HepG2 (cell line): ENCODE data around the gene STUB1. TPM values are rescaled to one million over a fixed set of nuclear protein-coding genes. Genes with fewer than 3 reads are reported as not detected.
A peak's percentile ranks its signal among the peaks of the same experiment; 100 is the strongest.

ENCODE experiments used
- ARID3A ChIP-seq: IDR thresholded peaks from 2 replicates; pipeline ENCODE4 v1.6.1; 2012; ENCODE audit warnings: low read depth, low read length, improper control_type of control experiment
- ATF6 ChIP-seq: sonication (generic); formaldehyde crosslinking; conservative IDR thresholded peaks from 2 replicates; pipeline ENCODE4 v1.4.0; 2020; ENCODE audit warnings: missing genetic modification reagents
- E2F5 ChIP-seq: sonication (generic); formaldehyde crosslinking; conservative IDR thresholded peaks from 2 replicates; pipeline ENCODE4 v1.4.0; 2020; ENCODE audit warnings: missing genetic modification reagents
- KLF13 ChIP-seq: sonication (generic); formaldehyde crosslinking; IDR thresholded peaks from 2 replicates; pipeline ENCODE4 v1.4.0; 2020; ENCODE audit warnings: mild to moderate bottlenecking, missing genetic modification reagents
- MXD4 ChIP-seq: IDR thresholded peaks from 2 replicates; pipeline ENCODE4 v1.6.1; 2016; ENCODE audit warnings: mild to moderate bottlenecking, missing biosample characterization, missing genetic modification reagents
- PHF8 ChIP-seq: sonication (generic); formaldehyde crosslinking; IDR thresholded peaks from 2 replicates; pipeline ENCODE4 v1.5.0; 2020; ENCODE audit warnings: missing genetic modification reagents
- SP140L ChIP-seq: sonication (generic); formaldehyde crosslinking; IDR thresholded peaks from 2 replicates; pipeline ENCODE4 v1.4.0; 2020; ENCODE audit warnings: missing genetic modification reagents, borderline replicate concordance
- TEAD2 ChIP-seq: sonication (generic); formaldehyde crosslinking; IDR thresholded peaks from 2 replicates; pipeline ENCODE4 v1.9.0; 2021; ENCODE audit warnings: missing genetic modification reagents
- UBTF ChIP-seq: sonication (generic); formaldehyde crosslinking; IDR thresholded peaks from 2 replicates; pipeline ENCODE4 v1.4.0; 2020; ENCODE audit warnings: mild to moderate bottlenecking, missing genetic modification reagents
- ZBTB44 ChIP-seq: sonication (generic); formaldehyde crosslinking; IDR thresholded peaks from 2 replicates; pipeline ENCODE4 v1.4.0; 2020; ENCODE audit warnings: missing genetic modification reagents
- ZNF276 ChIP-seq: sonication (generic); formaldehyde crosslinking; IDR thresholded peaks from 2 replicates; pipeline ENCODE4 v1.4.0; 2020; ENCODE audit warnings: mild to moderate bottlenecking, low read depth, missing genetic modification reagents
- ZNF644 ChIP-seq: IDR thresholded peaks from 2 replicates; pipeline ENCODE4 v1.6.1; 2016; ENCODE audit warnings: low read depth
- ZNF678 ChIP-seq: sonication (generic); formaldehyde crosslinking; IDR thresholded peaks from 2 replicates; pipeline ENCODE4 v1.4.0; 2020; ENCODE audit warnings: mild to moderate bottlenecking, missing genetic modification reagents
- ZNF740 ChIP-seq: sonication (generic); formaldehyde crosslinking; IDR thresholded peaks from 2 replicates; pipeline ENCODE4 v1.4.0; 2020; ENCODE audit warnings: missing genetic modification reagents
- polyA plus RNA-seq, 8 experiments: library from polyadenylated mRNA; depleted of rRNA in 3 of 8; stranded (reverse) in 7 of 8; unstranded in 1 of 8; fragments of >200 nt; fragmentation: Illumina TruSeq in 4 of 8; extraction: Trizol in 4 of 8; gene quantifications; 2 replicates each; pipeline versions ENCODE4 v1.2.1 to v1.2.3, GENCODE V29; 2011 to 2016; ENCODE audit warnings: low read depth in 4 of 8, missing spikeins in 1 of 8, mixed read lengths in 1 of 8; ENCODE audit not compliant: insufficient read depth in 1 of 8
- total RNA-seq, 5 experiments: library from RNA; depleted of rRNA; stranded (reverse); fragments of >200 nt; fragmentation: Illumina TruSeq; extraction: Trizol; gene quantifications; 2 replicates each; pipeline ENCODE4 v1.2.3, GENCODE V29; 2016; ENCODE audit warnings: low read depth in 1 of 5

Gene STUB1
- total and polyA plus RNA-seq, 2 of the 13 experiments (the other 11 are each of a cell fraction or from before 2014, with no cell fraction given), result 52.9 to 78.2 TPM

GRCh38 chr16:648071-648780, 32.0 kb upstream of the STUB1 start (continued):
- TF ChIP-seq PHF8 (CRISPR knock-in tag), result no peak
- no peak for TF ChIP-seq SP140L (CRISPR knock-in tag)
- no peak for TF ChIP-seq MXD4 (CRISPR knock-in tag)
- TF ChIP-seq ARID3A, result no peak
- TF ChIP-seq UBTF (CRISPR knock-in tag), result no peak; the same call in 1 of the 2 replicates
- no peak for TF ChIP-seq KLF13 (CRISPR knock-in tag)
- no peak for TF ChIP-seq ZNF276 (CRISPR knock-in tag)
- no peak for TF ChIP-seq ATF6 (CRISPR knock-in tag)
- peak; percentile 81 for TF ChIP-seq ZNF644
- TF ChIP-seq ZNF740, result peak; percentile 83
- TF ChIP-seq TEAD2 (CRISPR knock-in tag), result no peak
- no peak for TF ChIP-seq ZNF678 (CRISPR knock-in tag)
- TF ChIP-seq E2F5, result no peak
- TF ChIP-seq ZBTB44 (CRISPR knock-in tag), result no peak
